ENCODE results near the gene IER5. TPM values are rescaled to one million over a fixed set of nuclear protein-coding genes. Genes with fewer than 3 reads are reported as not detected.

IER5 gene
- total and polyA plus RNA-seq, 9 of the 15 experiments (the other 6 are each of a cell fraction or from before 2014, with no cell fraction given), result 2.4 to 32.1 (median 12.0) TPM

DNA sequence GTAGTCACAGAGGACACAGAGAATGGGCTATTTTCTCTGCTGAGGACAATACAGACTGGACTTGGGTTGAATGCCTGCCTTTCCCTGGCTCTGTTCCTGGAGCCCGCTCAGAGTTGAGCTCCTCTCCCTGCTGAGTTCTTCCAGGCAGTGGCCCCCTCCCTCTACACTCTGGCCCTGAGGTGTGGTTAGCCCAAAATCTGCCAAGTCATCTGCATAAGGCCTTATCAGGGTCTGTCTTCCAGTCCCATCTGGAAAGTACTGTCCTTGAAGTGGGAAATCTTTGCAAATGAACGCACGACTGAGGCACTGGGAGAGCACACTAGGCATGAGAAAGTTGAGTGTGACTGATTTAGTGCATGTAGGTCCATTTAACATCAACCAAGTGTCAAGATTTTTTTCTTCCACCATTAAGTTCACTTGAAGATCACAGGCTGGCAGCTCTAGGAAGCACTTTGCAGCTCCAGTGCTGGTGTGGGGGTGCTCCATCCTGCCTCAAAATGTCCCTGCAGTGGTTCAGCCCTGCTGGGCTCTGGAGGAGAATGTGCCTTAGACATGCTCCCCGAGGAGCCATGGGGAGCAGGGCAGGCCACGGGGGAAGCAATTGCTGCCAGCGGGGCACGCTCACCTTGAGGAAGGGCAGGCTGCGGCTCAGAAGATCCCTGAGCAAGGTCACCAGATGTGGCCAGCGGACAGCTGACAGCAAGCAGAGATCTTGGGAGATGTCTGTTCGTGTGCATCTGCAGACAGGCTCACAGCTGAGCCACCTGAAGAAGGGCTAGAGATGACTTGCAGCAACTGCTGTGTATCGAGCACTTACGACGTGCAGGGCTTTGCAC lies 41.5 kb downstream of the IER5 start (continued):
- TF ChIP-seq ZMIZ1 (IDR thresholded peaks at IDR 0.05; ENCODE audit: low read depth in 2 of 2, low read length in 2 of 2), result peak in 1 of 2 experiments; percentile 61; a peak in 1 of 4 replicates
- TF ChIP-seq VEZF1 (CRISPR knock-in tag; IDR thresholded peaks at IDR 0.05), result peak; percentile 71; the same call in 1 of the 2 replicates
- TF ChIP-seq BRD4 (IDR thresholded peaks at IDR 0.05), result no peak
- peak; percentile 71; the same call in 1 of the 2 replicates for TF ChIP-seq ZKSCAN8 (CRISPR knock-in tag; IDR thresholded peaks at IDR 0.05)
- TF ChIP-seq GABPB2 (CRISPR knock-in tag; conservative IDR thresholded peaks at IDR 0.05), result no peak
- TF ChIP-seq TRIM24 (IDR thresholded peaks at IDR 0.05), result peak; percentile 77 to 88
- peak in 1 of 2 experiments; percentile 48 for TF ChIP-seq AFF1 (IDR thresholded peaks at IDR 0.05; ENCODE audit: low read depth in 1 of 2, partially characterized antibody in 2 of 2)
- TF ChIP-seq ZNF239 (CRISPR knock-in tag; IDR thresholded peaks at IDR 0.05), result peak; percentile 86
- no peak for TF ChIP-seq NR3C1 (CRISPR knock-in tag; IDR thresholded peaks at IDR 0.05)
- TF ChIP-seq PRDM10 (IDR thresholded peaks at IDR 0.05; ENCODE audit: partially characterized antibody), result peak; percentile 89
- no peak for TF ChIP-seq ZNF253 (CRISPR knock-in tag; conservative IDR thresholded peaks at IDR 0.05)
- no peak for TF ChIP-seq POLR2G (IDR thresholded peaks at IDR 0.05; ENCODE audit: low read depth, low read length)
- no peak; the same call in 1 of the 2 replicates for TF ChIP-seq IRF2 (CRISPR knock-in tag; IDR thresholded peaks at IDR 0.05)
